ENCODE results near the gene ZBTB48.
"Not testable (repeated sequence)": the region's sequence is repeated elsewhere in the genome, so short reads cannot be mapped to it uniquely, and the experiment has no call there.

ZBTB48 gene

DNA sequence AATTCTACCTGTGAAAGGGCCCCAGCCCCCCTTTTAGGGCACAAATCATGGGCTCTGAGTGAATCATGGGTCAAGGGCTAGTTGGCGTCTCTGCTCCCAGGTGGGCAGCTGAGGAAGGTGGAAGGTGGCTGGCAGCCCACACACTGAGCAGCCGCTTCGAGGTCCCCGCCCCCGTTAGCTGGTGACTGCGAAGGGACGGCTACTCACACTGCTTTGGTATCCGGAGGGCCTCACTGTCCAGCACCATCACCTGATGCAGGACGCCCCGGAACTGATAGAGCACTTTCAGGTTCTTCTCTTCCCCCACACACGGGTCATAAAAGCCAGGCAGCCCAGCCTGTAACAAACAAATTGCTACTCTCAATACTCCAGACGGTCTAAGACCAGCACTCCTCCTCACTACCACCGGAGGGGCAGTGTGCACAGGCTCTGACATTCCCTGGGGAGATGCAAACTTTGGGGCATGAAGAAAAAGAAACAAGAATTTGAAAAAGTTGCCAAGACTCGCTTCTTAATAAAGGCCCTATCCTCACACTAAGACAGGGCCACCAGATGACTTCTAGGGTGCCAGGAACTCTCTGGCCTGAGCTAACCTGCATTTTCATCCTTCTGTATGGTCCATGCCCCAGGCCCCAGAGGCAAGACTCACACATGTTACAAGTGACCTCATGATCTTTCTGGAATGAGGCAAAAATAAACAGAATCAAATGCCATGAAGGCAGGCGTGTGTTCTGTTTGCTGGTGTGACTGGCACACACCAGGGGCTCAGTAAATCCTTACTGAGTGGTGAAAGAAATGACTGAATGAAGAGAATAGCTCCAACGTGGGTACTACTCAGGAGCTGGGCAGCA lies 56.3 kb downstream of the ZBTB48 start:
- DNase-seq, result no peak

DNA sequence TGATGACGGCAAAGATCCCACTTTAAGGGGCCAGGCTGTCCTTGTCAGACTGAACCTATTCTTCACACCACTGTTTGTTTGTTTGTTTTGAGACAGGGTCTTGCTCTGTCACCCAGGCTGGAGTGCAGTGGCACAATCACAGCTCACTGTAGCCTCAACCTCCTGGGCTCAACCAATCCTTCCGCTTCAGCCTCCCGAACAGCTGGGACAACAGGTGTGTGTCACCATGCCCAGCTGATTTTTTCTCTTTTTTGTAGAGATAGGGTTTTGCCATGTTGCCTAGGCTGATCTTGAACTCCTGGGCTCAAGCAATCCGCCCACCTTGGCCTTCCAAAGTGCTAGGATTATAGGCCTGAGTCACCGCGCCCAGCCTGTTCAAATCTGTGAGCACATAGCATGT lies 57.0 kb downstream of the ZBTB48 start:
- not testable (repeated sequence) for DNase-seq

- no peak for DNase-seq
Observed at GRCh38 chr1:6637770-6638169, 58.0 kb downstream of the ZBTB48 start.

DNA sequence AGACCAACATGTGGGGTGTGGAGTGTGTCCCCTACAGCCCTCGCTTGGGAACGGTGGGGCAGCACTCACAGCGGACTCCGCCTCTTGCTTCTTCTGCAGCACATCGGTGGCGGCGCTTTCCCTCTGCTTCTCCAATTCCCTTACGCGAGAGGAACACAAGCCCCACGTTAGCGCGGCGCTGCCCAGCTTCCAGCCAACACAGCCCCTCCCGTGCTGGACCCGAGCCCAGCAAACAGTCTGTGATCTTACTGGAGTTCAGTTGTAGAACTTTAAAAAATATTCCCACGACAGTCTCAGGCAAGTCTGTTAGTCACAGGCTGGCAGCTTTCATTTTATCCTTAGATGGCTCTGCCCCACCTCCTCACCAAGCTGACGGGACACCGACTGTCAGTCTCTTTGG lies 58.4 kb downstream of the ZBTB48 start:
- DNase-seq, result no peak

Measured in NCI-H774 (cell line).